Activated effector memory CD4-positive, alpha-beta T cell treated with Interleukin-2 at 50 U/mL for 16 hours (primary cell): ENCODE results near the gene RHD.
"Not testable (repeated sequence)": the region's sequence is repeated elsewhere in the genome, so short reads cannot be mapped to it uniquely, and the experiment has no call there.

Source experiments
- DNase-seq: peaks from one replicate; pipeline ENCODE4 v3.0.0-alpha.2; 2020

Gene RHD

GRCh38 chr1:25272238-25272637 lies at the start of gene RHD:
Gene RHD (plus strand): TSS chr1:25272509. CDS start chr1:25272548, 39 bp downstream.
- DNase-seq = not testable (repeated sequence)

- no peak for DNase-seq
These were observed 49.7 kb upstream of the RHD start for GRCh38 chr1:25222606-25223005.

- no peak for DNase-seq
These were observed 48.8 kb upstream of the RHD start for GRCh38 chr1:25223471-25223870.

- DNase-seq = peak; percentile 79
These were observed 40.1 kb upstream of the RHD start, which contains the start of gene SYF2 for GRCh38 chr1:25232027-25232865. Gene SYF2 (minus strand): TSS chr1:25232502. CDS start chr1:25232467, 35 bp downstream.

- peak; percentile 31 for DNase-seq
These were observed 39.2 kb upstream of the RHD start for GRCh38 chr1:25232866-25233784.

- not testable (repeated sequence) for DNase-seq
These were observed 36.9 kb upstream of the RHD start for GRCh38 chr1:25235411-25235810.

- not testable (repeated sequence) for DNase-seq
These were observed 36.0 kb upstream of the RHD start for GRCh38 chr1:25236261-25236660.

- no peak for DNase-seq
These were observed 34.3 kb upstream of the RHD start for GRCh38 chr1:25238046-25238445.

GRCh38 chr1:25239681-25240541 lies 32.4 kb upstream of the RHD start:
- DNase-seq = peak; percentile 76

GRCh38 chr1:25243907-25244306 lies 28.4 kb upstream of the RHD start:
- no peak for DNase-seq

- no peak for DNase-seq
These were observed 26.9 kb upstream of the RHD start for GRCh38 chr1:25245393-25245792.

GRCh38 chr1:25245809-25246599 lies 26.3 kb upstream of the RHD start:
- no peak for DNase-seq

- no peak for DNase-seq
These were observed 25.7 kb upstream of the RHD start for GRCh38 chr1:25246600-25247023.

- DNase-seq = peak; percentile 99
These were observed 25.1 kb upstream of the RHD start, which contains the start of gene RSRP1 for GRCh38 chr1:25247024-25247828. Gene RSRP1 (minus strand): TSS chr1:25247454. CDS start chr1:25246963, 491 bp downstream.

- no peak for DNase-seq
These were observed 24.2 kb upstream of the RHD start for GRCh38 chr1:25247829-25248754.

- DNase-seq = no peak
These were observed 18.4 kb upstream of the RHD start for GRCh38 chr1:25253911-25254310.

- no peak for DNase-seq
These were observed 16.4 kb upstream of the RHD start for GRCh38 chr1:25255706-25256577.

GRCh38 chr1:25256578-25256965 lies 15.7 kb upstream of the RHD start:
- DNase-seq = no peak

GRCh38 chr1:25257196-25257595 lies 15.1 kb upstream of the RHD start:
- DNase-seq = no peak
